Measurements from ENCODE around the gene CDK5RAP1. TPM values are rescaled to one million over a fixed set of nuclear protein-coding genes. Genes with fewer than 3 reads are reported as not detected.

CDK5RAP1 gene
- total and polyA plus RNA-seq, 2 of the 4 experiments (the other 2 are of a cell fraction): 23.9 to 28.1 TPM

DNA sequence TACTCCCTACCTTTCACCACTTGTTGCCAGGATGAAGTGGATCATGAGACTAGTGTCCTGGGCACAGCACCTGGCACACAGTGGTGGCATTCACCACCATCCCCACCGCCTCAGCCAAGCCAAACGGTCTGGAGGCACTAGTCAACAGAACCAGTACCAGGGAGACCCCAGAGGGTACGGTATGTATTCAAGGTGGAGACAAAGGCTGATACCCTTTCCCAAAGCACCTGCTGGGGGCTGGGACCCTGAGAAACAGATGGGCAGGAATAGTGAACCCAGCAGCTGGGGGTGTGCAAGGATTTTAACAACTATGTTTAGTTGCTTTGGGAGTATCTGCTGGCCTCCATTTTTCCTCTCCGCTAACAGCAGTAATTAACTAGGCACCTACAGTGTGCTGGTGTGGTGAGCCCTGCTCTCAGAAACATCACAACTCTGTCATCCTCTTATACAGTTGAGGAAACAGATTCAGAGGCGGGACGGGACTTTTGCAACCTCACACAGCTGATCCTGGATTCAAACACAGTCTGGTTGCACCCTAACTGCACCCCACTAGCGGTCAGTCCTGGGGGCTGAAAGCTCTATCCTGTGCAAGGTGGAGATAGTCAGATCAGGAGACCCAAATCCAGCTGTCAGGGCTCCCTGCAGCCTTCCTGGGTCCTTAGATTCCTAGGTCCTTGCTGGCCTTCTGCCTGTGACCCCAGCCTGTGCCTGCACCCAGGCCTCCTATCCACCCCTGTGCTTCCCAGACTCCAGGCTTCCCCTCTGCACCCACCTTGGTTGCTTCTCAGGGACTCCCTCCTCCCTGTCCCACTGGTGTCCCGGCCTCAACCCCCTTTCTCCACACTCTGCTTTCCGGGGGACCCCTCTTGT, 41.1 kb upstream of the CDK5RAP1 start (continued):
- TF ChIP-seq RCOR1 (IDR thresholded peaks at IDR 0.05; ENCODE audit: insufficient replicate concordance, low read length) (no peak), SMC3 (IDR thresholded peaks at IDR 0.05; ENCODE audit: low read depth, low read length) (no peak)

DNA sequence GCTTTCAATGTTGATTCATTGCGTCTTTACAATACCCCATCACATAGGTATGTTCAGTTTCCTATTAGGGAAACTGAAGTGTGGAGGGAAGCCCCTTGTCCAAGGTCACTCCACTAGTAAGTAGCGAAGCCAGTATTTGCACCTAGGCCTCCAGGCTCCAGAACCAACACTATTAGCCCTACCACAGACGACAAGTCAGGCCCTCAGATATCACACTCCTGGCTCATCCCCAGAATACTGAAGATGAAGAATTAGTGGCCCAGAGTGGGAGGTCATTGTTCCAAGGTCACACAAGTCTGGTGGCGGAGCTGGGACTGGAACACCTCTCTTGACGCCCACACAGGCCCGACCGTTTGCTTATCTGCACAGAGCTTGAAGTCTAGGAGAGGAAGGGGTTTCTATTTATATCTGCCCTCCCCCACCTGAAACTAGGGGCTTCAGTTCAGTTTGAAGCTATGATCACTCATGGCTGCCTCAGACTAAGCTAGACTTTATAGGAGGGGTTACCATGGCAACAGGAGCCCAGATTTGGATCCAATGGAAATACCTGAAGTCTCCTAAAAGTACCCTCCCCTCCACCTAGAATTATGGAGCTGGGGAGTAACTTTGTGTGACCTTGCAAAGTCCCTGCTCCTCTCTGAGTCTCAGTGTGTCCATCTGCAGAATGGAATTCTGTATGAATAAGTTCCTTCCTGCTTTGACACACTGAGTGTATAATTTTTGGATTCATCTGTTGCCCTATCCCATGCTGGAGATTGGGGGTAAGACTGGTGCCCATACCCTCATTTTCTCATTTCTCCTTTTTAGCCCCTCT, 40.0 kb upstream of the CDK5RAP1 start:
- H3K27ac ChIP-seq (ENCODE audit: insufficient read depth, low read length): no peak overlapping the region
- BruUV-seq (replicated peaks): no TSS peak
- ATAC-seq (ENCODE audit: low read depth) (no peak), DNase-seq (no peak)
- H3K4me1 ChIP-seq (ENCODE audit: control insufficient read depth, insufficient read depth, low read length): peaks cover 6% of the 10 kb centered on the region
- H3K14ac ChIP-seq (replicated peaks; ENCODE audit: low read depth, low read length): no peak overlapping the region
- no peak overlapping the region for H2BK20ac ChIP-seq (ENCODE audit: low read depth, low read length)
- no peak overlapping the region for H2AFZ ChIP-seq (replicated peaks; ENCODE audit: low read length, poor library complexity)
- H3K18ac ChIP-seq (ENCODE audit: low read depth, low read length): no peak overlapping the region
- H3K4me2 ChIP-seq (ENCODE audit: low read depth, low read length): no peak overlapping the region
- H3K4ac ChIP-seq (ENCODE audit: low read depth, low read length): no peak overlapping the region
- H3K9me3 ChIP-seq (ENCODE audit: control insufficient read depth, insufficient read depth, low read length): no peaks in the 10 kb centered on the region
- no peak overlapping the region for H3K23ac ChIP-seq (ENCODE audit: low read depth, low read length)
- H2BK120ac ChIP-seq (ENCODE audit: low read depth, low read length): no peak overlapping the region
- H3K9ac ChIP-seq (ENCODE audit: low read depth, low read length): no peak overlapping the region
- dilution Hi-C loops (cut with HindIII; ENCODE audit: low sequenced_read_pairs, unreplicated experiment): no loop called here
- intact Hi-C loops (cut with micrococcal nuclease): no loop called here
- H3K9me1 ChIP-seq (ENCODE audit: insufficient read depth, low read length): peaks cover 10% of the 10 kb centered on the region; the same call in 1 of the 2 replicates
- H3K56ac ChIP-seq (ENCODE audit: extremely low read depth, insufficient read depth, low read length): no peak overlapping the region
- H3K36me3 ChIP-seq (ENCODE audit: control insufficient read depth, insufficient read depth, low read length): no peaks in the 10 kb centered on the region
- H4K5ac ChIP-seq (ENCODE audit: low read depth, low read length): no peak overlapping the region
- in situ Hi-C loops (cut with MboI; ENCODE audit: low sequenced_read_pairs): no loop called here
- no peaks in the 10 kb centered on the region for H3K27me3 ChIP-seq (ENCODE audit: control insufficient read depth, insufficient read depth, low read length)
- no peak overlapping the region for H2AK5ac ChIP-seq (ENCODE audit: low read depth, low read length)
- ChIA-PET POLR2A (ENCODE audit: unreplicated experiment) (interaction anchor here (0.6 kb wide), 1 partner anchor 371 kb away, joined by 3 read pairs; no protein-coding TSS in a partner anchor), CTCF (no interaction called here)
- H3K4me3 ChIP-seq (ENCODE audit: insufficient read depth, low read depth, low read length): no peak overlapping the region
- no peak overlapping the region for H4K91ac ChIP-seq (ENCODE audit: insufficient read depth, low read depth, low read length)
- no CpG with 5 or more reads among the region's 7 CpGs for WGBS, 2 experiments (ENCODE audit: extremely low coverage in 2 of 2, insufficient read length in 1 of 2)
- H4K8ac ChIP-seq (ENCODE audit: low read depth in 2 of 2, low read length in 2 of 2): no peak overlapping the region
- no peak overlapping the region for H2BK5ac ChIP-seq (ENCODE audit: low read depth, low read length, poor library complexity, severe bottlenecking)
- peak overlapping the region; percentile 29 for H2AK9ac ChIP-seq (replicated peaks; ENCODE audit: low read depth, low read length, poor library complexity)
- peaks cover 4 to 22% of the 10 kb centered on the region in 2 experiments; a peak in 2 of 4 replicates for H3K79me1 ChIP-seq (ENCODE audit: low read depth in 1 of 2, low read length in 2 of 2)
- no peak overlapping the region for H2BK15ac ChIP-seq (ENCODE audit: low read depth, low read length)
- 0 out of 2 replicates have a peak, but pooled peaks cover 3% of the 10 kb centered on the region for H4K20me1 ChIP-seq (ENCODE audit: insufficient read depth, low read length)
- TF ChIP-seq POLR2A (IDR thresholded peaks at IDR 0.05; ENCODE audit: low read depth, low read length): no peak
- TF ChIP-seq, protein P1, sequence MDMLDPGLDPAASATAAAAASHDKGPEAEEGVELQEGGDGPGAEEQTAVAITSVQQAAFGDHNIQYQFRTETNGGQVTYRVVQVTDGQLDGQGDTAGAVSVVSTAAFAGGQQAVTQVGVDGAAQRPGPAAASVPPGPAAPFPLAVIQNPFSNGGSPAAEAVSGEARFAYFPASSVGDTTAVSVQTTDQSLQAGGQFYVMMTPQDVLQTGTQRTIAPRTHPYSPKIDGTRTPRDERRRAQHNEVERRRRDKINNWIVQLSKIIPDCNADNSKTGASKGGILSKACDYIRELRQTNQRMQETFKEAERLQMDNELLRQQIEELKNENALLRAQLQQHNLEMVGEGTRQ (IDR thresholded peaks at IDR 0.05; ENCODE audit: low read depth, low read length): no peak
- TF ChIP-seq CTCF (conservative IDR thresholded peaks at IDR 0.05; ENCODE audit: low read depth, low read length): no peak
- no peak for TF ChIP-seq CEBPB (IDR thresholded peaks at IDR 0.05; ENCODE audit: low read depth, low read length)
- TF ChIP-seq BHLHE40 (IDR thresholded peaks at IDR 0.05; ENCODE audit: low read depth, low read length): no peak
- TF ChIP-seq RCOR1 (IDR thresholded peaks at IDR 0.05; ENCODE audit: insufficient replicate concordance, low read length): no peak
- TF ChIP-seq, protein P2, sequence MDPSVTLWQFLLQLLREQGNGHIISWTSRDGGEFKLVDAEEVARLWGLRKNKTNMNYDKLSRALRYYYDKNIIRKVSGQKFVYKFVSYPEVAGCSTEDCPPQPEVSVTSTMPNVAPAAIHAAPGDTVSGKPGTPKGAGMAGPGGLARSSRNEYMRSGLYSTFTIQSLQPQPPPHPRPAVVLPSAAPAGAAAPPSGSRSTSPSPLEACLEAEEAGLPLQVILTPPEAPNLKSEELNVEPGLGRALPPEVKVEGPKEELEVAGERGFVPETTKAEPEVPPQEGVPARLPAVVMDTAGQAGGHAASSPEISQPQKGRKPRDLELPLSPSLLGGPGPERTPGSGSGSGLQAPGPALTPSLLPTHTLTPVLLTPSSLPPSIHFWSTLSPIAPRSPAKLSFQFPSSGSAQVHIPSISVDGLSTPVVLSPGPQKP (IDR thresholded peaks at IDR 0.05; ENCODE audit: borderline replicate concordance, low read depth, low read length): no peak
- TF ChIP-seq RFX5 (IDR thresholded peaks at IDR 0.05; ENCODE audit: low read depth, low read length): no peak
- TF ChIP-seq MXI1 (IDR thresholded peaks at IDR 0.05; ENCODE audit: borderline replicate concordance, low read depth, low read length): no peak

All from IMR-90 (cell line).